Activated CD4-positive, alpha-beta T cell treated with anti-CD3 and anti-CD28 coated beads, Interleukin-2, amount 10 ng/mL, durations not matched to agents 7 days and 5 days (primary cell): ENCODE results near the gene TEX29. TPM values are rescaled to one million over a fixed set of nuclear protein-coding genes. Genes with fewer than 3 reads are reported as not detected.
A peak's percentile ranks its signal among the peaks of the same experiment; 100 is the strongest.

Experiments
- CTCF ChIA-PET: fragments of 350-600 bp; sonication (Branson Sonifier 250); formaldehyde crosslinking; loops from one replicate; lab custom pipeline; 2021; ENCODE audit warnings: antibody characterized with exemption; lab: Charles Lee
- POLR2A ChIA-PET: fragments of 350-600 bp; sonication (Branson Sonifier 250); formaldehyde crosslinking; loops from one replicate; lab custom pipeline; 2021; ENCODE audit warnings: antibody characterized with exemption; lab: Charles Lee
- DNase-seq: peaks from one replicate; pipeline ENCODE4 v3.0.0-alpha.2; 2020
- H3K27ac Mint-ChIP-seq: one replicate; pipeline ENCODE4 v1.8.0; 2021; ENCODE audit warnings: mild to moderate bottlenecking, moderate library complexity, mixed read lengths
- H3K27me3 Mint-ChIP-seq: one replicate; pipeline ENCODE4 v1.8.0; 2021; ENCODE audit warnings: mixed read lengths
- H3K36me3 Mint-ChIP-seq: one replicate; pipeline ENCODE4 v1.8.0; 2021; ENCODE audit warnings: low read depth, mixed read lengths
- H3K4me1 Mint-ChIP-seq: one replicate; pipeline ENCODE4 v1.8.0; 2021; ENCODE audit warnings: mixed read lengths
- H3K4me3 Mint-ChIP-seq: one replicate; pipeline ENCODE4 v1.8.0; 2021; ENCODE audit warnings: mild to moderate bottlenecking, moderate library complexity, mixed read lengths
- H3K9me3 Mint-ChIP-seq: one replicate; pipeline ENCODE4 v1.8.0; 2021; ENCODE audit warnings: mixed read lengths
- total RNA-seq, 2 experiments: library from RNA; stranded (reverse); gene quantifications; one replicate each; pipeline ENCODE4 v1.2.3, GENCODE V29; 2021

Gene TEX29
- total RNA-seq, 2 experiments from 2014 or later, result 0.52 to 0.83 TPM

DNA sequence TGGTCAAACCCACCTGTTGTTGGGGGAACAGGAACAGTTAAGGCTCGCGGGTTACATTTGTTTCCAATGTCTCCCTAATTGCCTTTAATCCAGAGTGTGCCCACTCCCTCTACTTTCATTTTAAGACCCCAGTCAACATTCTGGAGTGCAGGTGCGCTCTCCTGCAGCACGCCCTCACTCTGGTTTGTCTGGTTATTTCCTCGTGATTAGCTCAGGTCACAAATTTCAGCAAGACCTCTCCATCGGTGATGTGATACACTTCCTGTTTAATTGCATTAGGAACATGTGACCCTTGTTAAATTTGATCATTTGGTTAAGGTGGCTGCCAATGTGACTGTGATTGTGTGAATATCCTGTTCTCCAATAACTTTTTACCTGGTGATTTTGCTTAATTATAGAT, 53.0 kb downstream of the TEX29 start:
- Mint-ChIP-seq H3K9me3 (peaks cover 2% of the 10 kb centered on the region), H3K4me1 (peaks cover 1% of the 10 kb centered on the region), H3K4me3 (no peak overlapping the region), H3K36me3 (no peaks in the 10 kb centered on the region), H3K27ac (no peak overlapping the region), H3K27me3 (no peaks in the 10 kb centered on the region)
- ChIA-PET CTCF (no interaction called here), POLR2A (no interaction called here)
- DNase-seq, result no peak

DNA sequence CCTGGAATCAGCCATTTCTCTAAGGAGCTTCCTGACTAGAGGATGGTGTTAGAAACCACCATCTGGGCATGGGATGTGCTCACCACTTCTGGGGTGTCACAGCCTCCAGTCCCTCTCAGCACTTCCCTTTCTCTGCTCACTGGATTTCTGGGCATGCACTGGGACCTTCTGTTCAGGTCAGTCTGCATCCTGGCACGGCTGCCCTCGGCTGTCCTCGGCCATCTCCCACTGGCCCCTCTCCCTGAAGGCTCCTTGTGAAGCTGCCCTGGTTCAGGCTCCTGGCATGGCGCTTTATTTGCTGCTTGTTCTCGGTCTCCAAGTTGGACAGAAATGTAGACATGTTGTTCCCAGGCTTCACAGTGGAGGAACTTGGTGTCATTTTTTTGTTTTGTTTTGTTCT, 60.0 kb downstream of the TEX29 start:
- Mint-ChIP-seq H3K27ac (no peak overlapping the region), H3K9me3 (peaks cover 11% of the 10 kb centered on the region), H3K27me3 (peaks cover 7% of the 10 kb centered on the region), H3K36me3 (no peaks in the 10 kb centered on the region), H3K4me3 (no peak overlapping the region), H3K4me1 (peaks cover 26% of the 10 kb centered on the region)
- ChIA-PET CTCF (no interaction called here), POLR2A (no interaction called here)
- no peak for DNase-seq

DNA sequence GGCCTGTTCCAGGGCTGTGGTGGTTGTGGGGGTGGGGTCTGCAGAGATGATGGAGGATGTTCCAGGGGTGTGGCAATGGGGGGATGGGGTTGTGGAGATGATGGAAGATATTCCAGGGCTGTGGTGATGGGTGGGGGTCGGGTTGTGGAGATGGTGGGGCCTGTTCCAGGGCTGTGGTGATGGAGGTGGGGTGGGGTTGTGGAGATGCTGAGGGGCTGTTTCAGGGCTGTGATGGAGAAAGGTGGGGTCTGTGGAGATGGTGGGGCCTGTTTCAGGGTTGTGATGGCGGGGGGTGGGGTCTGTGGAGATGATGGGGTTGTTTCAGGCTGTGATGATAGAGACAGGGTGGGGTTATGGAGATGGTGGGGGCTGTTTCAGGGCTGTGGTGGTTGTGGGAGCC, 62.0 kb downstream of the TEX29 start:
- DNase-seq, result no peak
- ChIA-PET CTCF (interaction anchor here (0.7 kb wide), 1 partner anchor 165 kb away, joined by 3 read pairs; no protein-coding TSS in a partner anchor), POLR2A (no interaction called here)
- Mint-ChIP-seq H3K4me1 (peaks cover 34% of the 10 kb centered on the region), H3K4me3 (no peak overlapping the region), H3K36me3 (no peaks in the 10 kb centered on the region), H3K9me3 (peaks cover 11% of the 10 kb centered on the region), H3K27ac (no peak overlapping the region), H3K27me3 (peaks cover 7% of the 10 kb centered on the region)

DNA sequence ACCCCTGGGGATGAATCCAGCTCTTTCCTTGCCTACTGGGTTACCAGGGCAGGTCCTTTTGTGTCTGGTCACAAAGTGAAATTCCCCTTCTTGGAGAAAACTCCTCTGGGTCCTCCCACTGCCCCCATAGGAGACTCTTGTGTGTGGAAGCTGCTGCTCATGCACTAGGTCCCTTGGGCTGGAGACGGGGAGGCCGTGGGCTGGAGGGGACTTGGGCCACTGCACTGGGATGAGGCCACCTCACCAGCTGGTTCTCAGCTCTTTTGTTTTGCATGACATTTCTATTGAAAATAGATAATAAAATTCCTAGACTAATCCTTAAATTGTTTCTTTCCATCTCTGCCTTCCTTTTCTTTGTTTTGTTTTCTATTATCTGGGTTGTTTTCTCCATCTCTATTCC, 62.4 kb downstream of the TEX29 start:
- H3K27me3 Mint-ChIP-seq, result peaks cover 7% of the 10 kb centered on the region
- peaks cover 11% of the 10 kb centered on the region for H3K9me3 Mint-ChIP-seq
- H3K4me1 Mint-ChIP-seq, result peaks cover 37% of the 10 kb centered on the region
- H3K4me3 Mint-ChIP-seq, result no peak overlapping the region
- H3K27ac Mint-ChIP-seq, result no peak overlapping the region
- H3K36me3 Mint-ChIP-seq, result no peaks in the 10 kb centered on the region
- CTCF ChIA-PET, result interaction anchor here (0.7 kb wide), 1 partner anchor 165 kb away, joined by 3 read pairs; no protein-coding TSS in a partner anchor
- no peak for DNase-seq
- POLR2A ChIA-PET, result no interaction called here

DNA sequence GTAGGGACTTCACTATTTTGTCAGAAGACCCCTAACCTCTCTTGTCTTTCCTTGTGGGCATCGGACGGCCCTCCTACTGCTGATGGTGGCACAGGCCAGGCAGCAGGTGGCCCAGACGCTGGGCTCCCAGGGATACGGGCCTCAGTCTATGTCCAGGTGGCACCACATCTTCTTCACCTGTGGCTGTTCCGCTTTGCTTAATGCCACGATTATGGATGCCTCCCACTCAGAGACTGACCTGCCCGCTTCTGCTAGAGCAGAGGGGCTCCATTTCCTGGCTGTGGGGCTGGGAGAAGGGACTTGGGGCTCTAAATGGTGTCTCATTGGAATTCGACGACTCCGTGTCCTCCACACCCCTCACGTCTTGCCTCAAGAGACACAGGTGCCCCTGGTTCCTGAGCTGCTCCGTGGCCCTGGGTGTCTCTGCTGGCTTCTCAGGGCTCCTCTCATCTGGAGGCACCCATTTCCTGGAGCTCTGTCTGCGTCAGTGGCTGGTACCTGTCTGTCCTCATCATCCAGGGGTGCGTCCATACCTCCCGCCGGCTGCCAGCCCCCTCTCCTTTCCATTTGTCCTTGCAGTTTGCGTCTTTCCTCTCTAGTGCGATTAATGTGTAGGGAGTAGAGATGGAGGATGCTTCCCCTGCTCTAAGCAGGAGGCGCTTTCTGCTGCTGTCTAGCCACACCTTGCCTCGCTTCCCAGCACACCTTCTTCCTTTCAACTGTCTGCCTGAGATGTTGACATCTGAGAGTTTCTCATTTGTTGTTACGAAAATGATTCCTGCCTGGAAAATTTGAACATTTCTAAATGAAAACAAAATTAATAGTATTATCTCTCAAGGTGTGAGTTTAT, 63.4 kb downstream of the TEX29 start:
- H3K27me3 Mint-ChIP-seq, result peaks cover 7% of the 10 kb centered on the region

DNA sequence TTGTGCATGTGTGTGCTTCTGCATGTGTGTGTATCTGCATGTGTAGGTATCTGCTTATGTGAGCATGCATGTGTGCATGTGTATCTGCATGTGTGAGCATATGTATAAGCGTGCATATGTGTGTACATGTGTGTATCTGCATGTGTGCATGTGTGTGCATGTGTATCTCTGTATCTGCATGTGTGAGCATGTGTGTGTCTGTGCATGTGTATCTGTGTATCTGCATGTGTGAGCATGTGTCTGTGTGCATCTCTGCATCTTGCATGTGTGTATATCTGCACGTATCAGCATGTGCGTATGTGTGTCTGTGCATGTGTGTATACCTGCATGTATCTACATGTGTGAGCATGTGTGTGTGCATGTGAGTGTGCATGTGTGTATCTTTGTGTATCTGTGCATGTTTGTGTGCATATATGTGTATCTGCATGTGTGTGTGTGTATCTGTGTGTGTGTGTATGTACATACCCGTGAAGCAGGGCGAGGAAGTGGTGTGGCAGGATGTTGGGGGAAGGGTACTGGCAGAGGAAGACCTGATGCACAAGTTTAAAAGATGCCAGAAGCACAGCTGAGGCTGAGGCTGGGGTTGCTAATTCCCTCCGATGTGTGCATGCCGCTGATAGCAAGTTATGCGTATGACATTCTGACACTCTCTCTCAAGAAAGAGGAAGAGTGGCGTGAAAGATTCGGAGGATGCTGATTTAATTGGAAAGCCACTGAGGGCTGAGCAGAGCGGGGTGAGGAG, 64.2 kb downstream of the TEX29 start:
- Mint-ChIP-seq H3K36me3 (no peaks in the 10 kb centered on the region), H3K27me3 (peaks cover 4% of the 10 kb centered on the region), H3K4me1 (peaks cover 48% of the 10 kb centered on the region), H3K4me3 (peak overlapping the region; percentile 48), H3K9me3 (peaks cover 7% of the 10 kb centered on the region), H3K27ac (peak overlapping the region; percentile 42)
- DNase-seq, result peak; percentile 60
- CTCF ChIA-PET, result no interaction called here
- POLR2A ChIA-PET, result no interaction called here

More for the DNA sequence above, 63.4 kb downstream of the TEX29 start:
- Mint-ChIP-seq H3K9me3 (peaks cover 11% of the 10 kb centered on the region), H3K4me3 (peak overlapping the region; percentile 5), H3K4me1 (peaks cover 40% of the 10 kb centered on the region), H3K27ac (peak overlapping the region; percentile 78), H3K36me3 (no peaks in the 10 kb centered on the region)
- ChIA-PET POLR2A (no interaction called here), CTCF (no interaction called here)
- no peak for DNase-seq

DNA sequence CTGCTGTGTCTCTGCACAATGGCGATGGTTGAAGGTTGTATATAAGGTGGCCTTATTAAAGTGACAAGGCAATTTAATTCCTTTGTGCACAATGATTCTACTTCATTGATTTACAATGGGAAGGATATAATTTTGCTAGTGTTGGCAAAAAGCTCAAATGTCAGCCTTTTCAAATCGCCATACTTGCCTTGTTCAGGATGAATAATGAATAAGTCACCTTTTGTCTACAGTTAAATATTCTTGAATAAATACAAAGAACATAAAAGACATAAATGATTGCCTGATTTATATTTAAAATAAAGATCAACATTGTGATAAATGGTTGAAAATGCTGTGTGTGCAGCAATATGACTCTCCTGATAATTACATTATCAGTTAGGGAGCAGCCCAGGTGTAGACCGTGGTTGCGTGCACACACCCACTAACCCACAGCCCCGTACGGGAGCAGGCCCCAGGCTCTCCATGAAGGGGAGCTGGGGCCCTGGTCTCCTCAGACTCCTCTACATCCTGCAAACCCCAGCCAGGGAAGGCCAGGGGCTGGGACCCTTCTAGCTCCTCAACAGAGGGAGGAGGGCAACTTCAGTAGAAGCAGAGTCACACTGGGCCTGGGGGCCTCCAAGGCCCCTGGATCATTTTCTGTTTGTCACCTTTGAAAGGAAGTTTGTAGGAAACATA, 64.9 kb downstream of the TEX29 start:
- no peaks in the 10 kb centered on the region for H3K36me3 Mint-ChIP-seq
- peak overlapping the region; percentile 42 for H3K27ac Mint-ChIP-seq
- DNase-seq, result no peak
- CTCF ChIA-PET, result no interaction called here
- H3K4me1 Mint-ChIP-seq, result peaks cover 50% of the 10 kb centered on the region
- POLR2A ChIA-PET, result interaction anchor here (0.6 kb wide), 1 partner anchor 202 kb away, joined by 3 read pairs; no protein-coding TSS in a partner anchor
- peak overlapping the region; percentile 48 for H3K4me3 Mint-ChIP-seq
- peaks cover 2% of the 10 kb centered on the region for H3K27me3 Mint-ChIP-seq
- peaks cover 1% of the 10 kb centered on the region for H3K9me3 Mint-ChIP-seq

DNA sequence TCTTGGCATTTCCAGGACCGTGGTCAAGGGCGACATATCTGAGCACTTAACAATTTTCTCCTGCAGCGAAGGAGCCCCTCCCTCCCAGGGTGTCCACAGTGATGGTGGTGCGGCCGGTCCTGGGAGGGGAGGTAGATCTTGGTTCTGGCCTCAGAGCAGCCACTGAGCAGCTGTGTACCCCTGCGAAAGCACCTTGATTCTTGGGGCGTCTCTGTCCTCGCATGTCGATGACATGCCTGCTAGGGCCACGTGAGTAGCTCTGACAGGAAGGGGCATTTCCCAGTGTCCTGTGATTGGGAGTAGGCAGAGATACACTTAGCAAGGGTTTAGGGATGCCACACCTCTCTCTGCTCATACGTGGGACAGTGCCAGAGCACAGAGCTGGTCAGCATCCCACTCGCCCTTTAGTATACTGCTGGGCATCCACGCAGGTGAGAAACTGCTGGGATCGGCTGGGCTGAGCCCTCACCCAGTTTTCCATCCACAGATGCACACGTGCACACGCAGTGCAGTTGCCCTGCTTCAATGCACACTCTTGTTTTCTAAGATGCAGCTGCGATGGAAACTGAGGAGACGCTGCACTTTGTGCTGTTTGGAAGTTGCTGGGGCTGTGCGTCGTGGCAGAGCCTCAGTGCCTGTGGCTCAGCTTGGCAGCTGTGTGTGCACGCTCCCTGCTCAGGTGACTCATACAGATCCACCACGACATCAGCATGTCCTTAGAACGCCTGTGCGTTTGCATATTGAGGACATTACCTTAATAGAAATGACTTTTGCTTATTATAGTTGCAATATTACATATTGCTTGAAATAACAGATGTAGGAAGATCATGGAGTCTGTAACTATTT, 66.8 kb downstream of the TEX29 start:
- H3K4me1 Mint-ChIP-seq, result peaks cover 48% of the 10 kb centered on the region
- ChIA-PET POLR2A (no interaction called here), CTCF (no interaction called here)
- H3K9me3 Mint-ChIP-seq, result no peaks in the 10 kb centered on the region
- no peak overlapping the region for H3K27ac Mint-ChIP-seq
- no peak overlapping the region for H3K4me3 Mint-ChIP-seq
- H3K36me3 Mint-ChIP-seq, result no peaks in the 10 kb centered on the region
- no peaks in the 10 kb centered on the region for H3K27me3 Mint-ChIP-seq
- DNase-seq, result no peak

DNA sequence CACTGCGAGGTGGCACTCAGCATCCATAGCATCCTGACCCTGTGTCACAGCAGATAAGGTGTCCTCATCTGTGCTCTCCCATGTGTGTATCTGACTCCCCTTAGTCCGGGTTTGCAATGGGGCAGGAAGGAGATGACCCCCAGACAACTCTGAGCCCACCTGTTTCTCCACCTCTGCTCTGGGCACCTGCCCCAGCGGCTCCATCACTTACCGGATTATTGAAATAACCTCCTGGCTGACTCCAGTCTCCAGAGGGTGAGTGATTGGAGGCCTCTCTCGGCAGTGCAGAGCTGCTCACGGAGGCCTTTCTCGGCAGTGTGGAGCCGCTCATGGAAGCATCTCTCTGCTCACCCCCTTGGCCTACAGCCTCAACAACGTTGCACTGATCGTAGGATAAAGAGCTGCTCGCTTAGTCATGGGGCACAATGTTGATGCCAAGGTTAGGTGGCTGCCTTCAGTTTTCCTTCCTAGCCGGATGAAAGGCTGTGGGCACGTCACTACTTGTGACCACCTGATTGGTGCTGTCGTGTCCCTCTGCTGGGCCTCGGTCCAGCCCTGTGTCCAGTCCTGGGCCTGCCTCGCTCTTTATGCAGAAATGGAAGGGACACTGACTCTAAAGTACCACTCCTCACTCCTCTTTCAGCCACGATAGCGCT, 67.6 kb downstream of the TEX29 start:
- no peak overlapping the region for H3K4me3 Mint-ChIP-seq
- H3K27ac Mint-ChIP-seq, result peak overlapping the region; percentile 72
- ChIA-PET POLR2A (no interaction called here), CTCF (no interaction called here)
- DNase-seq, result no peak
- H3K9me3 Mint-ChIP-seq, result no peaks in the 10 kb centered on the region
- H3K36me3 Mint-ChIP-seq, result no peaks in the 10 kb centered on the region
- H3K27me3 Mint-ChIP-seq, result no peaks in the 10 kb centered on the region
- peaks cover 47% of the 10 kb centered on the region for H3K4me1 Mint-ChIP-seq

DNA sequence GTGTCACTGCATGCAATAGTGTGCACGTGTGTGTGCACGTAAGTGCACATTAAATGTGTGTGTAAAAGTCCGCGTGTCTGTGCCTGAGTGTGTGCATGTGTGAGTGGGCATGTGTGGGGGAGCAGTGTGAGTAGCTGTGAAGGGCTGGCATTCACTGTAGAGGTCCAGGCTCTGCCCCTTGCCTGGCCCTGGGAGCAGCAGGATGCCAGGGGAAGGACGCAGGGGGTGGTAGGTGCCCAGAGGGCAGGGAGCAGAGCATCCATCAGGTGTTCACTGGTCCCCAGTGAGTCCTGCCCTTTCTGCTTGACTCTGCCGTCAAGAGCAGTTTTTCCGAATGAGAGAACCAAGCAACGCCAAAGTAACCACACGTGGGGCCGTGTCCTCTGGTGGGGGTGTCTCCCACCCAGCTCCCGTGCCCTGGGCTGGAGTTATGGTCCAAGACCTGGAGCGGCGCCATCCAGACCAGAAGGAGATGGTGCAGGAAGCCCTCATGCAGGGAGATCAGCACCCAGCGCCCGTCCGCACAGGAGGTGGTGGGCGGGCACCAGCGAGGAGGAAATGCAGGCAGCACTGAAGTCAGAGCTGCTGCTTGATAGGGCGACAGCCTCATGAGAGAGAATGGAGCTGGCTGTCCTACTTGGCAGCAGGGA, 68.5 kb downstream of the TEX29 start:
- peak overlapping the region; percentile 17 for H3K4me3 Mint-ChIP-seq
- H3K36me3 Mint-ChIP-seq, result no peaks in the 10 kb centered on the region
- ChIA-PET POLR2A (no interaction called here), CTCF (no interaction called here)
- no peaks in the 10 kb centered on the region for H3K27me3 Mint-ChIP-seq
- peak overlapping the region; percentile 72 for H3K27ac Mint-ChIP-seq
- no peaks in the 10 kb centered on the region for H3K9me3 Mint-ChIP-seq
- peak; percentile 47 for DNase-seq
- H3K4me1 Mint-ChIP-seq, result peaks cover 38% of the 10 kb centered on the region

DNA sequence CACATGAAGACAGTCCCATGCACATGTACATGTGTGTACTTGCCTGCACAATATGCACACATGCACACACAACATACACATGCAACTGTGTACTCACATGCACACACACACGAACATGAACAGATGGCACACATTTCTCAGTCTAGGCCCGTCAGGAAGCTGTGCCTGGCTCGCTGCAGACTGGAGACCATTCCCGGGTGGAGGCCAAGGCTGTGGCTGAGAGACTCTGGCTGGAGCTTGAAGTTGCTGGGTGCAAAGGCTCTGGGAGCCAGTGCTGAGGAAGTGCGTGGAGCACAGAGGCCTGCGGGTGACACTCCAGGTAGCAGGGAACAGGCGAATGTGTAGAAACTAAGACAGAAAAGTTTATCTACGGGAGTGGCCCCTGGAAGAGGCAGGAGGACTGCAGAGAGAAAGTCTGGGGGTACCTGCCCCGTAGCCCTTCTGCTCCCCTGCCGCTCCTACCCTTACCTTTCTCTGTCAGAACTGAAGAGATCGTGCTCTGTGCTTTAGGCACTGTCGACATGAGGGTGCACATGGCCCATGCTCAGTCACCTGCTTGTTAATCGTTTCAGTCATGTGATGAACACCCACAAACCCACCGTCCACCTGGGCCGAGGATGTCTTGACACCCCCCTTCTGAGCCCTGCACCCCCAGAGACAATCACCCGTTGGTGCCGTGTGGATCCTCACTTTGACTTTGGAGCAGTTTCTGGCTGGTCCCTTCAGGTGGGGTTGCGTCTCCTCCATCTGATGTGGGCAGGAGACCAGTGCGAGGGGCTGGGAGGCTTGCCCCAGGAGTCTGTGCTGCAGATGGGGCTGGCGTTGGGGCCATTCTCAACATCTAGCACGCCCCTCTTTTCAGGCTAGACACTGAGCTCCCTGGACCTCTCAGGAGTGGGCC, 69.4 kb downstream of the TEX29 start:
- H3K36me3 Mint-ChIP-seq, result no peaks in the 10 kb centered on the region
- POLR2A ChIA-PET, result no interaction called here

More for the DNA sequence above, 69.4 kb downstream of the TEX29 start:
- H3K27ac Mint-ChIP-seq, result peak overlapping the region; percentile 37
- CTCF ChIA-PET, result no interaction called here
- no peaks in the 10 kb centered on the region for H3K27me3 Mint-ChIP-seq
- H3K9me3 Mint-ChIP-seq, result no peaks in the 10 kb centered on the region
- H3K4me3 Mint-ChIP-seq, result no peak overlapping the region
- peaks cover 29% of the 10 kb centered on the region for H3K4me1 Mint-ChIP-seq
- DNase-seq, result no peak
